NCI-H82 treated with DMSO at 0.1 percent for 48 hours (cell line): ENCODE data around the gene POLR3F.
"Not testable (repeated sequence)": the region's sequence is repeated elsewhere in the genome, so short reads cannot be mapped to it uniquely, and the experiment has no call there.

Experiments
- DNase-seq: peaks from one replicate; lab custom pipeline; 2025; ENCODE audit not compliant: unreplicated experiment; lab: John Stamatoyannopoulos, UW

Gene POLR3F

DNA sequence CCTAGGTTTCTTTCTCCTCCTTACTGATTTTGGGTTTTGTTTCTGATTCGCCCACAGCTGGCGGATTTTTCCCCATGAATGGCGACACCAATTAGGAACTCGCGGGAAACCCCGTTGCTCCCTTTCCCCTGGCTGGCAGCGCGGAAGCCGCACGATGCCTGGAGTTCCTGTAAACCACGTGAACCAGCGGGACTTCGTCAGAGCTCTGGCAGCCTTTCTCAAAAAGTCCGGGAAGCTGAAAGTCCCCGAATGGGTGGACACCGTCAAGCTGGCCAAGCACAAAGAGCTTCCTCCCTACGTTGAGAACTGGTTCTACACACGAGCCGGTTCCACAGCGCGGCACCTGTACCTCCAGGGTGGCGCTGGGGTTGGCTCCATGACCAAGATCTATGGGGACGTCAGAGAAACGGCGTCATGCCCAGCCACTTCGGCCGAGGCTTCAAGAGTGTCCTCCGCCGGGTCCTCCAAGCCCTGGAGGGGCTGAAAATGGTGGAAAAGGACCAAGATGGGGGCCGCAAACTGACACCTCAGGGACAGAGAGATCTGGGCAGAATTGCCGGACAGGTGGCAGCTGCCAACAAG lies 37.4 kb downstream of the POLR3F start:
- no peak for DNase-seq

DNA sequence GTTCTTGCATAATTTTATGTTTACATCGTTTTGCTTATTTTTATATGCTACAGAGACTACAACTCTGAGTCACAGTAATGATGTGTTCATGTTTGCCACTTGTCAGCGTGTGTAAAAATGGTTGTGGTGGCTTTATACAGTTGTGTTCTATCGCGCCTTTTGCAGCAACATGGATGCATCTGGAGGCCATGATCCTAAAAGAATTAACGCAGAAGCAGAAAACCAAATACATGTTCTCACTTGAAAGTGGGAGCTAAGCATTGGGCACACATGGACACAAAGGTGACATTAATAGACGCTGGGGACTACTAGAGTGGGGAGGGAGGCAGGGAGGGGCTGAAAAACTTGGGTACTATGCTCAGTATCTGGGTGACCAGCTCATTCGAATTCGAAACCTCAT lies 39.6 kb downstream of the POLR3F start:
- no peak for DNase-seq

GRCh38 chr20:18507218-18508191 lies 40.3 kb downstream of the POLR3F start, which contains the start of gene SEC23B:
SEC23B (plus strand) TSS chr20:18507940; CDS start chr20:18510836, 2,896 bp downstream.
- peak; percentile 95 for DNase-seq

- DNase-seq = no peak
Observed at GRCh38 chr20:18511571-18511970, 44.4 kb downstream of the POLR3F start.

DNA sequence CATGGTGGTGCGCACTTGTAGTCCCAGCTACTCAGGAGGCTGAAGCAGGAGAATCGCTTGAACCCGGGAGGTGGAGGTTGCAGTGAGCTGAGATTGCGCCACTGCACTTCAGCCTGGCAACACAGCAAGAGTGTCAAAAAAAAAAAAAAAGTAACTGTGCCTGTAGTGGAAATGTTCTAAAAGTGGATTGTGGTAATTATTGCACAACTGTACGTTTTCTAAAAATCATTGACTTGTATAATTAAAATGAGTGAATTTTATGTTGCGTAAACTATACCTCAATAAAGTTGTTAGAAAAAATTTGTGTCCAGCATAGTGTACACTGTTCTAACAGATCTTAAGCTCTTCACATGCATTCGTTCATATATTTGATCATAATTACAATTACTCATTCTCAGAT lies 46.0 kb downstream of the POLR3F start:
- no peak for DNase-seq

- DNase-seq = no peak
Observed at GRCh38 chr20:18514127-18514526, 46.9 kb downstream of the POLR3F start.

DNA sequence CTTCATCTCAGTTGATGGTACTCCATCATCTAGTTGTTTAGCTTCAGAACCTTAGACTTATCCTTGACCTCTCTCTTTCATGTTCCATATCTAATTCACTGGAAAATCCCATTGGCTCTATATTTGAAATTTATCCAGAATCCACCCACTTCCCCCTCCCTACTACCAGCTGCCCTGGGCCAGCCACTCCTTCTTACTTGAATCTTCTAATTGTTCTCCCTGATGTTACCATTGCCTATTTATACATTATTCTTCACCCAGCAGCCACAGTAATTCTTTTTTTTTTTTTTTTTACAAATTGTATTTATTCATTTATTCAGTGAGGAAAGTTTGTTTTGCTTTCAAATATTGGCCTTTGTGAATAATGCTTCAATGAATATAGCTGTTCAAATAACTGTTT lies 48.8 kb downstream of the POLR3F start:
- no peak for DNase-seq

- DNase-seq = not testable (repeated sequence)
Observed at GRCh38 chr20:18522066-18522465, 54.9 kb downstream of the POLR3F start.

DNA sequence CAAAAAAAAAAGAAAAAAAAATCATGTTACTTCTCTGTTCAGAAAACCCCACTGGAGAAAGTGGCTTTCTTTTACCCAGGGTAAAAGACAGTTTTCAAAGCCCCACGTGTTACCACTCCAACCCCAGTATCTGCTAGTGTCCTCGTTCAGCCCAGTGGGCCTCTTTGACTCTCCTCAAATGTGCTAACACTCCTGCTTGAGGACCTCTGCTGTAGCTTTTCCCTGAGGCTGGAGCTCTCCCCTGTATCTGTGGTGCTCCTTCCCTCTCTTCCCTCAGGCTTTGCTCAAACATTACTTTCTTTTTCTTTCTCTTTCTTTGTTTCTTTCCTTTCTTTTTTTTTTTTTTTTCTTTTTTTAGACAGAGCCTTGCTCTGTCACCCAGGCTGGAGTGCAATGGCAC lies 55.9 kb downstream of the POLR3F start:
- DNase-seq = no peak

DNA sequence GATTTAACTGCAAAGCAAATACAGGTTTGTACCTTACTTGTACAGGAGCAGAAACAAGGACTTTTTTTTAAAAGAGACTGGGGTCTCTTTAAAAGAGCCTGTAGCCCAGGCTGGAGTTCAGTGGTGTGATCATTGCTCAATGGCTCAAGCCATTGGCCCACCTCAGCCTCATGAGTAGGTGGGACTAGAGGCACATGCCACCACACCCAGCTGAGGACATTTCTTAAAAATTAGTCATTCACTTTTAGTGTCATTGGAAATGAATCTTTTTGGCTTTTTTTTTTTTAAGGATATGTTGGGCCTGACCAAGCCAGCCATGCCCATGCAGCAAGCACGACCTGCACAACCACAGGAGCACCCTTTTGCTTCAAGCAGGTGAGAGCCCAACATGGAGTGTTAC lies 57.5 kb downstream of the POLR3F start:
- no peak for DNase-seq

- not testable (repeated sequence) for DNase-seq
Observed at GRCh38 chr20:18526761-18527160, 59.6 kb downstream of the POLR3F start.

DNA sequence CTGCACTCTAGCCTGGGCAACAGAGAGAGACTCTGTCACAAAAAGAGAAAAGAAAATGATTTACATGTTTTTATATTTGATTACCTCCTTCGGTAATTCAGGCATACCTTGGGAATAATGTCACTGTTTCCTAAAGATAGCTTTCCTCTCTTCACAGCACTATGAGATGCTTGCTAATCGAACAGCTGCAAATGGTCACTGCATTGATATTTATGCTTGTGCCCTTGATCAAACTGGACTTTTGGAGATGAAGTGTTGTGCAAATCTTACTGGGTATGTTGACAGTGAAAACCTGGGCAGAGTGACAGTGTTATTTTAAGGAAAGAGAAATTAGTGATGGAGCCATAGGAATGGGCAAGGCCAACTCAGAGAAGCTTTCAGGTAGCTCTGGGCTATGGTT lies 60.1 kb downstream of the POLR3F start:
- DNase-seq = no peak

- no peak for DNase-seq
Observed at GRCh38 chr20:18527836-18528235, 60.6 kb downstream of the POLR3F start.

DNA sequence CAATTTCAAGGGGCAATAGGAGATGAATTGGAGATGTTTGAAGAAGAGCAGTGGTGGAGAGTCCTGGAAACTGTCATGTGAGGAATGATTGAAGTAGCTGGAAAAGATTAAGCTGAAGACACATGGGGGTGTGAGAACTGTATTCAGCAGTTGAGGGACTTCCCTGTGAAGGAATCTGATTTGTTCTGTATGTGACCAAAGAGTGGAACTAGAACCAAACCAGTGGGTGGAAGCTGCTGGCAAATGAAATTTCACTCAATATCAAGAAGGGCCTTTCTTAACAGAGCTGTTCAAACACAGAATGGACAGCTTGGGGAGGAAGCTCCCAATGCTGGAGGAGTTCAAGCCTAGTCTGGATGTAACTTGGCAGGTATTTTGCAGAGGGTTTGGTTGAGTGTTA lies 61.9 kb downstream of the POLR3F start:
- no peak for DNase-seq

DNA sequence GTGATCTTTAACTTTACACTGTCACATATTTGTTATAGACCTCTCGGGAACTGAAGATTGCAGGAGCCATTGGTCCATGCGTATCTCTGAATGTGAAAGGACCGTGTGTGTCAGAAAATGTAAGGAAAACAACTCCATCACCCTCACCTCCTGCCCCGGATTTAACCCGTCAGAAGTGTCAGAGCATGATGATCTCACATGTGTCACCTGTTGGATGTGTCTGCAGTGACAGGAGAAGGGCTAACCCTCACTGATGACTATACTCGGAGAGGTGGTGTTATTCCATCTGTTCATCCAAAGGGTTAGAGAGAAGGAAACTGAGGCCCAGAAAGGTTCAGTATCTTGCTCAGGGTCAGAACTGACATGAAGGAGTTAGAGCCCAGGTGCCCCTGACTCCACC lies 65.4 kb downstream of the POLR3F start:
- no peak for DNase-seq

DNA sequence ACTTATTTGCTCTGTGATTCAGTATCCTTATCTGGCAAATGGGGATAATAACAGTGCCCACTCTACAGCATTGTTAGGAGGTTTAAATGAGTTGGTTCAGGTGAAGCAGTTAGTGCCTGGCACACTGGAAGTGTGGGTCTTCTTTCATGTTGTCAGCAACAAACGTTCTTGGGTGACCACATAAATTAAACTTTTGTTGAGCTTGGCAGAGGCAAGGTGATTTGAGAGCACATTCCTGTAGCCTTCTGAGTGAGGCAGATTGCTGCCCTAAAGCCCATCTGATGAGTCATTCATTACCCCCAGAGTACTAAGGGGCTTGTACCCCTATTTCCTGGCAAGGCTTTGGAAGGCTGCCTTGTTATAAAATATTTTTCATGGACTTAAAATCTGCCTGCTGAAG lies 66.3 kb downstream of the POLR3F start:
- DNase-seq = no peak

GRCh38 chr20:18533978-18534644 lies 66.9 kb downstream of the POLR3F start:
- DNase-seq = no peak
